ENCODE results near the gene GSE1.

Gene GSE1

GRCh38 chr16:85607796-85608514 is 5.2 kb upstream of the GSE1 start:
- no peak for DNase-seq

- DNase-seq, result no peak
These were observed 4.6 kb upstream of the GSE1 start for GRCh38 chr16:85608515-85608885.

- no peak for DNase-seq
These were observed 4.2 kb upstream of the GSE1 start for GRCh38 chr16:85608887-85609286.

DNA sequence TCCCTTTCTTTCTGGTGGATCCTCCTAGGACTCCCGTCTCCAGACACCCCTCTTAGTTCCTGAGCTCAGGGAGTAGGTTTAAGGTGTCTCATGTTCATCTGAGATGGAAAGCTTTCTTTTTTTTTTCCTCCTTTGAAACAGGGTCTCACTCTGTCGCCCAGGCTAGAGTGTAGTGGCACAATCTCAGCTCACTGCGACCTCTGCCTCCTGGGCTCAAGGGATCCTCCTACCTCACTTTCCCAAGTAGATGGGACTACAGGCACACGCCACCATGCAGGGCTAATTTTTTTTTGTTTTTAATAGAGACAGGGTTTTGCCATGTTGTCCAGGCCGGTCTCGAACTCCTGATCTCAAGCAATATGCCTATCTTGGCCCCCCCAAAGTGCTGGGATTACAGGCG is 3.6 kb upstream of the GSE1 start:
- no peak for DNase-seq

DNA sequence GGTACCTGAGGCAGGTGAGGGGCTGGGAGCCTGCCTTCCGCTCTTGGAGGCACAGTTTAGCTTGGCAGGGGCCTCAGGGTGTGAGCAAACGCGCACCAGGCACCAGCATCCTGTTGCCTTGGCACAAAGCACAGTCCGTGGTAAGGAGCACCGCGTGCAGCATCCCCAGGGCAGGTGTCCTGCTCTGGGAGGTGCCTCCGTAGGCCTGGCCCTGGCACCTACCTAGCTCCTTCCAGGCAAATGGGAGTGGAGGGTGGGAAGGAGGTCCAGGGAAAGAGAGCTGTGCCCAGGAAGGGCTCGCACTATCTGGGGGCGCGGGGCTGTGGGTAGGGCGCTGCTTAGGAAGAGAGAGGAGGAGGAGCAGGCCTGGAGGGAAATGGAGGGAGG is 3.1 kb upstream of the GSE1 start:
- DNase-seq, result peak; percentile 60

DNA sequence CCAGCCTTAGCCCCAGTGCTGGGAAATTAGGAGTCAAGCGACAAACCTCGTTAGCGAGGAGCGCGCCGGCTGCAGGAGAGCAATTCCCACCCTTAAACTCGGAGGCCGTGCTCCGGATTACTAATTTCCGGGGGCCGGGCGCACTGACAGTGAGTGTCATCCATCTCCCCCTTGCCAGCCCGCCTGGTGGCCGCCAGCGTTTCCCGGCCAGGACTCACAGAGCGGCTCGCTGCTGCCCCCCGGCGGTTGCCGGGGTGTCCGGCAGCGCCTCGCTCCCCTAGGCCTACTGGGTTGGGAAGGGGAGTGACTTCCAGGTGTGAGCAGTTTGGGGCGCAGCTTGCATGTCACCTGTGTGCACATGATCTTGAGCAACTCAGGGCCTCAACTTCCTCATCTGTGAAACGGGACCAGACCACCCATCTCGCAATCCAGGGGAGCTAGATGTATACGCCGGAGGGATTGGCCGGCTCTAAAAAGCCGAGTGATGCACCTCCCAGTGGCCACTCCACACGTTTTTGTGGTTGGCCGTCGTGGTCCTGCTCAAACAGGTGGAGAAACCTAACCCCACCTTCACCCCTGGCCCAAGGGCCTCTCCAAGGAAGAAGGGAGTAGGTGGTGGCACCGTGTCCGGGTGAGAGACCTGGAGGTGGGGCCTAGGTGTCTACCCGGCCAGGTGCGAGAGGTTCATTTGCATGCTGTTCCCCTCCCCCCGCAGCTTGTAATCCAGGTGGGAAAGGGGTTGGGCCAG is 2.5 kb upstream of the GSE1 start:
- DNase-seq, result peak; percentile 97

GRCh38 chr16:85611194-85611443 is 2.0 kb upstream of the GSE1 start:
- no peak for DNase-seq

DNA sequence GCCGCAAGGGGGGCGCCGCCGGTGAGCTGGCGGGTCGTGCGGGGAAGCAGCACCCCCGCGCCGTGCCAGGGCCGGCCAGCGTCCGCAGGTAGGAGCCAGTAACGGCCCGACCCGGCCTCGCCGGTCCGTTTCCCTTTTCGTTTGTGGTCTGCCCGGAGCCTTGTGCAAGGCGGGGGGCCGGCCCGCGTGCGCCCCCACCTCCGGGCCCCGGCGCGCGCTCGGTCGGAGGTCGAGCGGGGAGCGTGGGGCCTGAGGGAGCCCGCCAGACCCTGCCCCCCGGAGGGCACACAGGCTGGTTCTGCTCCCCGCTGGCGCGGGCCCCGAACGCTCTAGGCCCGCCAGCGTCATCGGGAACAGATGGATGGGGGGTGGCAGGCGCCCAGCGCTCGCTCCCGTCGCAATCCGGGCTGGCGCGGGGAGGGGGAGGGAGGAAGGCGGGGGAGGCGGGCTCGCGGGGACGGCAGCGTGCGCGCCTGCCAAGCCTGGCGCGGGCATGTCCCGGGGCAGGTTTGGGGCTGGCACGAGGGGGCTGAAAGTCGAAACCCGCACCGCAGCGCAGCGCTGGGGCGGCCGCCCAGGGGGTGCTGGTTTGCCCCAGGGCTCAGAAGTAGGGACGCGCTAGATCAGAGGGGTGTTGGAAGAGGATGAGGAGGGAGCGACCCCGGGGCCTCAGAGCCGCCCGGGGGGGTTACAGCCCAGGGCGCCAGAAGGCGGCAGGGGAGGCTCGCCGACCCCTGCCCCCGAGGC is 1.5 kb upstream of the GSE1 start:
- peak; percentile 77 for DNase-seq

DNA sequence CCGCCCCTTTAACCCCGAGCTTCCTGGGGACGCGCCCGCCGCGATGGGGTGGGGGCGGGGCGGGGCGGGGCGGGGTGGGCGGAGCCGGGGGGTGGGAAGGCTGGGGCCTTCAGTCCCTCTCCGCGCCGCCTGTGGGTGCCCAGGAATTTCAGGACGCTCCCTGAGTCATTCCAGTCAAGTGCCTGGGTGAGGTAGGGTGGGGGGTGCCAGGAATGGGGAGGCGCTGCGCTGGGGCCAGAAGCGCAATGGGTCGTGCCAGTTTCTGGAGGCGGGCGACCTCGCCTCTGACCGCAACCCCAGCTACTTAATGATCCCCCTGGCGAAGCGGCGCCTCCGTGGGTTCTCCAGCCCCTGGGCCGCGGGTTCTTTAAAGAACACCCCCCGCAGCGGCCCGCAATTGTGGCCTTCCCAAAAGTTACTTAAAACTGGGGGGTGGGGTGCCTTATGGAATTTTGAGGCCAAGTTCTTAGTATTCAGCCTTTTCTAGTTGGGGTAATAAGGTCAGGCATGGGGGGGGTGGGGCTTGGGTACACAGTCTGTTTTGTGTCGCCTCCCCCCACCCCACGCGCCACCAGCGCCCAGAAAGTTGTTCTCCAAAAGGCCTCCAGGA is 826 bp upstream of the GSE1 start:
- peak; percentile 73 for DNase-seq

- DNase-seq, result peak; percentile 62
These were observed 649 bp downstream of the GSE1 start for GRCh38 chr16:85613604-85614337.

DNA sequence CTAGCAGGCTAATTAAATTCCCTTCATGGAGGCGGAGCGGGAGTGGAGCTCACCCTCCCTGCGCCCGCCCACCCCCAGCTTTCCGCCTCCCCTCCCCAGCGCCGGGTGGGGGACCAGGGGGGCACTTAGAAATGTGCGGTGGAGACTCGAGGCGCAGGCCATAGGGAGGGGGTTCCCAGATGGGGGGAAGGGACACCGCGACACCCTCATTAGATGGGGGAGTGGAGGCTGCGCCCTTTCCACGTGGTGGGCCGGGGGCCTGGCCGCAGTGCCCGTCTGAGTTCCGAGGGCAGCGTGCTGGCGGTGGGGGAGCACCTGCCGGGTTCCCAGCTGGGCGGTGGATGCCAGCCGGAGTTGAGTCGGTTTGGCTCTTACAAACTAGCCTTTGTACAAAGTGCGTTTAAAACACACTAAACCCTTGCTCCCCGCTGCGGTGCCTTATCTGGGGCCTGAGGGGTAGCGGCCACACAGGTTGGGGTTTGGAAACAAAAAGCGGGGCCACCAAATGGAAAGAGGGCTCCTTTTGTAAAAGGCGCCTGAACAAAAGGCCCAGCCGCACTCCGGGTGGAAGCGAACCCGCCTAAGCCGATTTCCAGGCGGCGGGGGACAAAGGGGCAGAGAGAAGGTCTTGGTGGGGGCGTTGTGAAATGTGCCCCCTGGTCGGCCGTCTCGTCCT is 1.4 kb downstream of the GSE1 start:
- DNase-seq, result peak; percentile 65

GRCh38 chr16:85615014-85615851 is 2.1 kb downstream of the GSE1 start:
- DNase-seq, result peak; percentile 86

GRCh38 chr16:85615852-85616606 is 2.9 kb downstream of the GSE1 start:
- DNase-seq, result peak; percentile 94

- DNase-seq, result peak; percentile 72
These were observed 3.6 kb downstream of the GSE1 start for GRCh38 chr16:85616607-85617321.

GRCh38 chr16:85617948-85618347 is 4.8 kb downstream of the GSE1 start:
- no peak for DNase-seq

- no peak for DNase-seq
These were observed 5.4 kb downstream of the GSE1 start for GRCh38 chr16:85618521-85618920.

DNA sequence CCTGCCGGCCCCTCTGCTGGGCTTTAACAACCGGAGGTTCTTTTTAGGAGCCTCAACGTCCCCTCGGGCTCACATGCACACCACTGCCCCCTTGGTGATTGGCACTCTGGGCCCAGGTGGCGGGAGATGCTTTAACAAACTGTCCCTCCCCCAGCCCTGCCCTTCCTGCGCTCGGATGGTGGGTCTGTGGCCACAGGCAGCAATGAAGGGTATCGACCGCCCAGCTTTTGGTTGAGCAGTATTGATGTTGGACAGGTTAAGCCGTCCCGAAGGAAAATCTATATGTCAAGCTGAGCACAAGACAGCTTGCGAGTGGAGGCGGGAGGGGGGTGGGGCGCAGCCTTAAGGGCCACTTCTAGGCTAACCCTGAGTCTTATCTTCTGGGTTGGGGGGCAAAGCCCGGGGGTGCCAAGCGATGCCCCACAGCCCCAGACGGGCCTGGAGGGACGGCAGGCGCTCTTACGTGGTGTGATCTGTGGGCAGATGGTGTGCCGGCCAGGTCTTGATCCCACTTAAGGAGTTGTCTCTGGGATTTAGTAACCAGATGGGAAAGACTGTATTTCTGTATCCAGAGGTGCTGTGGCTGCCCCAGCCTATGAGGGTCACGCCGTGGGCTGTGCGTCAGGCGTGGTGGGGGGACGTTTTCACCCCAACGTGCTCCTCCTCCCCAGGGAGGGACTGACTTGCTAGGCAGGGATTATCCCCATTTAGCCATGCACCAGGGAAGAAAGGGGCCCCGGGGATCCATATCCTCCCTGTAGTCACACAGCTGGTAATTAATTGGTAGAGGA is 6.2 kb downstream of the GSE1 start:
- no peak for DNase-seq

DNA sequence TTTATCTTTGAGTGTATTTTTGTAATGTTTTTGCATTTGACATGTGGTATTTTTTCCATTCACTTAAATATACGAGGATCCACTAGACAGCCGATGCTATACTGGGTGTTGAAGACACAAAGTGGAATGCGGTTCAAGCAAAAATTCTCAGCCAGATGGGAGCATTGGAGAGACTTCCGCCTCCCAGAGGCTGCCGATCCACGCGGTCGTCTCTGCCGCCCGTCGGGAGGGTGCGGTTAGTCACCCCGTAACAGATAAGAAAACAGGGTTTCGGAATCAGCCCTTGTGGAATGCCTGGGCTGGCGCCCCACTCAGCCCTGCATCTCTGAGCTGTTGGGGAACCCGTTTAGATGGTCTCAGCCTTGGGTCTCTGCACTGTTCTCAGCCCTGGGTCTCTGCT is 7.3 kb downstream of the GSE1 start:
- DNase-seq, result no peak
